Loucy (cell line): ENCODE results near the gene MT2A.

ENCODE experiments used
- H2AFZ ChIP-seq: fragments of 200-600 bp; sonication (generic); 2 replicates; pipeline ENCODE4 v1.6.0; 2016; ENCODE audit warnings: antibody characterized with exemption, mild to moderate bottlenecking, low read length, moderate library complexity
- H3F3A ChIP-seq: fragments of 200-600 bp; 2 replicates; pipeline ENCODE4 v1.6.0; 2016; ENCODE audit warnings: antibody characterized with exemption, low read depth, mild to moderate bottlenecking
- H3K27me3 ChIP-seq: fragments of 200-600 bp; sonication (generic); 2 replicates; pipeline ENCODE4 v1.6.1; 2014; ENCODE audit warnings: low read length, mild to moderate bottlenecking; ENCODE audit not compliant: insufficient read depth, poor library complexity, severe bottlenecking
- H3K36me3 ChIP-seq: fragments of 200-600 bp; sonication (generic); 2 replicates; pipeline ENCODE4 v1.6.1; 2016; ENCODE audit warnings: low read length; ENCODE audit not compliant: insufficient read depth
- H3K4me1 ChIP-seq: fragments of 200-600 bp; sonication (generic); 2 replicates; pipeline ENCODE4 v1.5.1; 2014; ENCODE audit warnings: low read length, mild to moderate bottlenecking; ENCODE audit not compliant: insufficient read depth, poor library complexity, severe bottlenecking
- H3K4me2 ChIP-seq: fragments of 200-600 bp; sonication (generic); 2 replicates; pipeline ENCODE4 v1.6.0; 2014; ENCODE audit warnings: antibody characterized with exemption, low read length, low read depth, mild to moderate bottlenecking; ENCODE audit not compliant: poor library complexity, severe bottlenecking
- H3K4me3 ChIP-seq: fragments of 200-600 bp; sonication (generic); 2 replicates; pipeline ENCODE4 v1.5.1; 2014; ENCODE audit warnings: low read length, mild to moderate bottlenecking, mixed read lengths; ENCODE audit not compliant: poor library complexity, severe bottlenecking
- H3K79me2 ChIP-seq: fragments of 200-600 bp; sonication (generic); 2 replicates; pipeline ENCODE4 v1.6.1; 2014; ENCODE audit warnings: low read length; ENCODE audit not compliant: insufficient read depth
- H3K9ac ChIP-seq: fragments of 200-600 bp; sonication (generic); 2 replicates; pipeline ENCODE4 v1.6.0; 2014; ENCODE audit warnings: mild to moderate bottlenecking, low read depth, low read length, moderate library complexity; ENCODE audit not compliant: poor library complexity, severe bottlenecking
- H3K9me2 ChIP-seq: fragments of 200-600 bp; sonication (generic); replicated peaks from 2 replicates; pipeline ENCODE4 v1.6.1; 2016; ENCODE audit warnings: low read depth, low read length, mixed read lengths
- H3K9me3 ChIP-seq: fragments of 200-600 bp; sonication (generic); 2 replicates; pipeline ENCODE4 v1.6.1; 2014; ENCODE audit warnings: mild to moderate bottlenecking, antibody characterized with exemption, low read length, low read depth; ENCODE audit not compliant: insufficient read depth
- H4K20me1 ChIP-seq: fragments of 200-600 bp; sonication (generic); 2 replicates; pipeline ENCODE4 v1.6.0; 2014; ENCODE audit warnings: antibody characterized with exemption, low read length, mild to moderate bottlenecking; ENCODE audit not compliant: insufficient read depth, poor library complexity, severe bottlenecking
- EZH2phosphoT487 ChIP-seq: fragments of 200-600 bp; IDR thresholded peaks from 2 replicates; pipeline ENCODE4 v1.6.1; 2018; ENCODE audit warnings: antibody characterized with exemption, mild to moderate bottlenecking, moderate library complexity, borderline replicate concordance
- TF ChIP-seq, protein P1 (sequence below): fragments of 200-600 bp; sonication (generic); conservative IDR thresholded peaks from 2 replicates; pipeline ENCODE4 v1.5.1; 2014; ENCODE audit warnings: mild to moderate bottlenecking, antibody characterized with exemption, low read length

The MT2A gene

DNA sequence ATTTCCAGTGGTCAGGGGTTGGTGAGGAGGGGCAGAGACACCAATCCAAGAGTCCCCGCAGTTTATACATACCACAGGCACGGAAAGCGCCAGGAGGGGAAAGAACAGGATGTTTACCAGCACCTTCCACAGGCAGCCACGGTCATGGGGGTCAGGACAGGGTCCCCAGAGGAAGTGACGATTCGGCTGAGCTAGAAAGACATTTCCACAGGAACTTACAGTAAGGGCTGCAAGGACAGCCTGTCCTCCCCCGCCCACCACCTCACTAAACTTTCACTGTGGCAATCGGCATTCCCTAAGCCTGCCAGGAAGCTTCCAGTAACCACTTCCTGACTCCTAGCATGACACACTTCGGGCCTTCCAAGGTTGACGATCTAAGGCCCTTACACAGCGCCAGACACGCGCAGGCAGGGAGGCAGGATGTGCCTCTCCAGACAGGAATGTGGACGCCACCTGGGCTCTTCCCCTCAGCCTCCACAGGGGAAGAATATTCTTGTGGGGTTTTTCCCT, 1.2 kb upstream of the MT2A start:
- H3K27me3 ChIP-seq = no peaks in the 10 kb centered on the region
- no peaks in the 10 kb centered on the region for H3K9me3 ChIP-seq
- H3K9me2 ChIP-seq = no peaks in the 10 kb centered on the region
- H3K4me1 ChIP-seq = peaks cover 19% of the 10 kb centered on the region
- H3F3A ChIP-seq = no peaks in the 10 kb centered on the region
- no peak overlapping the region for H2AFZ ChIP-seq
- H3K36me3 ChIP-seq = no peaks in the 10 kb centered on the region
- no peaks in the 10 kb centered on the region for H4K20me1 ChIP-seq
- no peak overlapping the region for H3K4me3 ChIP-seq
- TF ChIP-seq EZH2phosphoT487 = no peak
- TF ChIP-seq, protein P1, sequence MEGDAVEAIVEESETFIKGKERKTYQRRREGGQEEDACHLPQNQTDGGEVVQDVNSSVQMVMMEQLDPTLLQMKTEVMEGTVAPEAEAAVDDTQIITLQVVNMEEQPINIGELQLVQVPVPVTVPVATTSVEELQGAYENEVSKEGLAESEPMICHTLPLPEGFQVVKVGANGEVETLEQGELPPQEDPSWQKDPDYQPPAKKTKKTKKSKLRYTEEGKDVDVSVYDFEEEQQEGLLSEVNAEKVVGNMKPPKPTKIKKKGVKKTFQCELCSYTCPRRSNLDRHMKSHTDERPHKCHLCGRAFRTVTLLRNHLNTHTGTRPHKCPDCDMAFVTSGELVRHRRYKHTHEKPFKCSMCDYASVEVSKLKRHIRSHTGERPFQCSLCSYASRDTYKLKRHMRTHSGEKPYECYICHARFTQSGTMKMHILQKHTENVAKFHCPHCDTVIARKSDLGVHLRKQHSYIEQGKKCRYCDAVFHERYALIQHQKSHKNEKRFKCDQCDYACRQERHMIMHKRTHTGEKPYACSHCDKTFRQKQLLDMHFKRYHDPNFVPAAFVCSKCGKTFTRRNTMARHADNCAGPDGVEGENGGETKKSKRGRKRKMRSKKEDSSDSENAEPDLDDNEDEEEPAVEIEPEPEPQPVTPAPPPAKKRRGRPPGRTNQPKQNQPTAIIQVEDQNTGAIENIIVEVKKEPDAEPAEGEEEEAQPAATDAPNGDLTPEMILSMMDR = no peak
- H3K79me2 ChIP-seq = peaks cover 7% of the 10 kb centered on the region
- H3K9ac ChIP-seq = no peak overlapping the region
- H3K4me2 ChIP-seq = no peak overlapping the region

DNA sequence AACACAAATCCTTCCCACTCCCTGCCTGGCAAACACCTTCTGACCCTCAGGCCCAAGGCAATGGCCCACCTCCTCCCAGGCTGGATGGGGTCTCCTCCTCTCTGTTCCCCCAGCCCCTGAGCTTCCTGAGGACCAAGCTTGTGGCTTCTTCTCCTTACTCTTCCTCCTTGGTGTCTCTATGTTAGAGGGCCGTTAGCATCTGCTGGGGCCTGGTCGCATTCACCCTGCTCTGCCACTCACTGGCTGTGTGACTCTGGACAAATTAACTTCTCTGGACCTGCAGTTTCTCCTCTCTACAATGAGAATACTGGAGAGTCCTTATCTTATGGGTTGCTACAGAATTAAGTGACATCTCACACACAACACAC, 725 bp upstream of the MT2A start:
- peaks cover 19% of the 10 kb centered on the region for H3K4me1 ChIP-seq
- H3K27me3 ChIP-seq = no peaks in the 10 kb centered on the region
- H3K4me2 ChIP-seq = peak overlapping the region; percentile 86
- H2AFZ ChIP-seq = peak overlapping the region; percentile 83
- no peaks in the 10 kb centered on the region for H3F3A ChIP-seq
- H3K36me3 ChIP-seq = no peaks in the 10 kb centered on the region
- H3K4me3 ChIP-seq = peak overlapping the region; percentile 77
- H3K9me2 ChIP-seq = no peaks in the 10 kb centered on the region
- TF ChIP-seq, protein P1 = no peak
- TF ChIP-seq EZH2phosphoT487 = no peak
- no peaks in the 10 kb centered on the region for H3K9me3 ChIP-seq
- H3K79me2 ChIP-seq = peaks cover 7% of the 10 kb centered on the region
- no peaks in the 10 kb centered on the region for H4K20me1 ChIP-seq
- peak overlapping the region; percentile 84 for H3K9ac ChIP-seq

DNA sequence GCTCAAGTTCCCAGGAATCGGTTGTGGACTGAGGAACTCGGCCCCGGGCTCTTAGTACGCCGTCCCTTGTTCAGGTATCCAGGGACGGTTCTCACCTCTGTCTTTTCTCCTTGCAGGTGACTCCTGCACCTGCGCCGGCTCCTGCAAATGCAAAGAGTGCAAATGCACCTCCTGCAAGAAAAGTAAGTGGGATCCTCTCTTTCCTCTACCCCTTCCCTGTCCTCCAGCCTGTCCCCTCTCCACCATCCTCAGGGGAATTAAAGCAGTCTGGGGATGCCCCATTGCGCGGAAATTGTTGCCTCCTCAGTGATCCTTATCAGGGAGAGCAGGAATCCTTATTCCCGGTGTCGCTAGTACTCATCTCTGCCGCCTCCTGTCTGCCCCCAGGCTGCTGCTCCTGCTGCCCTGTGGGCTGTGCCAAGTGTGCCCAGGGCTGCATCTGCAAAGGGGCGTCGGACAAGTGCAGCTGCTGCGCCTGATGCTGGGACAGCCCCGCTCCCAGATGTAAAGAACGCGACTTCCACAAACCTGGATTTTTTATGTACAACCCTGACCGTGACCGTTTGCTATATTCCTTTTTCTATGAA, 585 bp downstream of the MT2A start:
- Histone ChIP-seq H3K27me3 (no peaks in the 10 kb centered on the region), H3K9me3 (no peaks in the 10 kb centered on the region), H3K79me2 (peaks cover 7% of the 10 kb centered on the region), H3K4me3 (peak overlapping the region; percentile 77), H3F3A (no peaks in the 10 kb centered on the region), H2AFZ (peak overlapping the region; percentile 89), H4K20me1 (no peaks in the 10 kb centered on the region), H3K36me3 (no peaks in the 10 kb centered on the region), H3K9ac (peak overlapping the region; percentile 84), H3K9me2 (no peaks in the 10 kb centered on the region), H3K4me2 (peak overlapping the region; percentile 86), H3K4me1 (peaks cover 19% of the 10 kb centered on the region)
- TF ChIP-seq EZH2phosphoT487 = no peak
- TF ChIP-seq, protein P1 = no peak; the same call in 1 of the 2 replicates
